Forelimb muscle (tissue), 1 donor: Measurements from ENCODE around the gene TM4SF20. TPM values are rescaled to one million over a fixed set of nuclear protein-coding genes. Genes with fewer than 3 reads are reported as not detected.

Experiments
- DNase-seq: peaks from one replicate; pipeline ENCODE4 v3.0.0-alpha.2; 2013; ENCODE audit warnings: low read depth
- polyA plus RNA-seq: library from polyadenylated mRNA; unstranded; fragments of 120-200 nt; gene quantifications from one replicate; pipeline ENCODE4 v1.2.1, GENCODE V29; 2013; ENCODE audit not compliant: insufficient read length

Gene TM4SF20, protein sequence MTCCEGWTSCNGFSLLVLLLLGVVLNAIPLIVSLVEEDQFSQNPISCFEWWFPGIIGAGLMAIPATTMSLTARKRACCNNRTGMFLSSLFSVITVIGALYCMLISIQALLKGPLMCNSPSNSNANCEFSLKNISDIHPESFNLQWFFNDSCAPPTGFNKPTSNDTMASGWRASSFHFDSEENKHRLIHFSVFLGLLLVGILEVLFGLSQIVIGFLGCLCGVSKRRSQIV
- 0.06 TPM for polyA plus RNA-seq

DNA sequence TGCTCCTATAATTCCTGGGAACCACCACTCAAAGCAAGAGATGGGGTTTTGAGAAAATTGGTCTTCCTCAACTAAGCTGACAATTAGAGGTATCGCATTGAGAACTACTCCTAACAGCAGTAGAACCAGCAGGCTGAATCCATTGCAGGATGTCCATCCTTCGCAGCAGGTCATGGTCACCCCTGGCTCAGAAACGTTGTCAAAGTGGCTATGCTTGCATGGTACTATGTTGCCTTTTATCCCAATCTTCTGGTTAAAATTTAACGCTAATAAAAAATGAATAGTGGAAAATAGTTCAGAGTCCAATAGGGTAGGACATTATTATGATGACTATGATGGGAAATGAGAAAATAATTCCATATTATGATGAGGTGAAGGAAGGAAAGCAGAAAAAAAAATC is at the start of gene TM4SF20:
TM4SF20 (minus strand) TSS at position 212 of the 400 bp plus-strand sequence; CDS start at position 174, 38 bp downstream.
- DNase-seq, result no peak

DNA sequence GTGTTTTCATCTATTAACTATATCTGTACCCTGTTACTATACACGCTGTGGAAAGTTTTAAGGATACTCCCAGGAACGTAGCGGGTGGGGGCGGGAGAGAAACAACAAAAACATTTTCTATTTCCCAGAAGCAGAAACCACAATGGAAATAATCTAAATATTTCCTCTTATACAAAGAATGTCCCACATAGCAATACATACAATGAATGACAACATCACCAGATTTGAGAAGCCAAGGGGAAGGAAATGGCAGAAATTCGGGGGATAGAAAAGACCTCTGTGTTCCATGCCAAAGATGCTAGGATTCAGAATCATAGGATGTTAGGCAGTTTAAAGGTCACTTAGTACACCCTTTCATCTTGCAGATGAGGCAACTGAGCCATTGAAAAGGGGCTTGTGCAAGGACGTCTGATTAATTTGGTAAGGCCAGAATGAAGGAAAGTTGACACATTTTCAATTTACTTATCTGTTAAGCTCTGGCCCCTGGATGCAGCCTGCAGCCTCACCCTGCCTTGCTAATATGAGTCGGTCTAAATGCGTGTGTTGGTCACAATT is 49.7 kb upstream of the TM4SF20 start:
- DNase-seq, result no peak

DNA sequence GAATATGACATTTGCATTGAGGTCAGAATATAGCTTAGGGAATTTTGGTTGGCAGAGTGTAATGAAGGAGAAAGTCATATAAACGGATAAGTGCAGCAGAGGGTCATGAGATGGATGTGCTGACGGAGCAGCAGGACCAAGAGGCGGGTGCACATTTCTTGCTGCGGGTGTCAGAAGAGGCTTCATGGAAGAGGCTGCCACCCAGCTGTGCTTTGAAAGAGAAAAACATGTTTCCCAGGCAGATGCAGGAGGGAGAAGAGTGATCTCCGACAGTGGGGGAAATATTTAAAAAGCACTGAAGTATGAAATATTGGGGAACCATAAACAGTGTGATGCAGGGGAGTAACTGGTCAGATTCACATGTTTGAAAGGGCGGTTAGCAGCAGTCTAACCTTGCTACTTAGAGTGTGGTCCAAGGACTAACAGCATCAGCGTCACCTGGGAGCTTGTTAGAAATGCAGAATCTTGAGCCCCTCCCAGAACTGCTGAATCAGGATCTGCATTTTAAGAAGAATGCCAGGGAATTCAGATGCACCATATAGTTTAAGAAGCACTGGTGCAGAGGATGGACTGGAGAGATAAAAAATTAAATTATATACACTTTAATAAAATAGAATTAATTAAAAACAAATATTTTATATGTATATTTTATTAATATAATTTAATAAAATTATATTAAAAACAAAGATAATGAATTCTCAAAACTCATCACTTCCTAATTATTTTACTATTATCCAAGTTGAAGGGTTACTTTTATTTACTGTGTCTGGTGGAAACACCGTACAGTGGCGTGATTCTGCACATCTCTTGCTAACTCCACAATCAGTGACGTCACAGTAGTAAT is 44.8 kb upstream of the TM4SF20 start:
- DNase-seq, result no peak

DNA sequence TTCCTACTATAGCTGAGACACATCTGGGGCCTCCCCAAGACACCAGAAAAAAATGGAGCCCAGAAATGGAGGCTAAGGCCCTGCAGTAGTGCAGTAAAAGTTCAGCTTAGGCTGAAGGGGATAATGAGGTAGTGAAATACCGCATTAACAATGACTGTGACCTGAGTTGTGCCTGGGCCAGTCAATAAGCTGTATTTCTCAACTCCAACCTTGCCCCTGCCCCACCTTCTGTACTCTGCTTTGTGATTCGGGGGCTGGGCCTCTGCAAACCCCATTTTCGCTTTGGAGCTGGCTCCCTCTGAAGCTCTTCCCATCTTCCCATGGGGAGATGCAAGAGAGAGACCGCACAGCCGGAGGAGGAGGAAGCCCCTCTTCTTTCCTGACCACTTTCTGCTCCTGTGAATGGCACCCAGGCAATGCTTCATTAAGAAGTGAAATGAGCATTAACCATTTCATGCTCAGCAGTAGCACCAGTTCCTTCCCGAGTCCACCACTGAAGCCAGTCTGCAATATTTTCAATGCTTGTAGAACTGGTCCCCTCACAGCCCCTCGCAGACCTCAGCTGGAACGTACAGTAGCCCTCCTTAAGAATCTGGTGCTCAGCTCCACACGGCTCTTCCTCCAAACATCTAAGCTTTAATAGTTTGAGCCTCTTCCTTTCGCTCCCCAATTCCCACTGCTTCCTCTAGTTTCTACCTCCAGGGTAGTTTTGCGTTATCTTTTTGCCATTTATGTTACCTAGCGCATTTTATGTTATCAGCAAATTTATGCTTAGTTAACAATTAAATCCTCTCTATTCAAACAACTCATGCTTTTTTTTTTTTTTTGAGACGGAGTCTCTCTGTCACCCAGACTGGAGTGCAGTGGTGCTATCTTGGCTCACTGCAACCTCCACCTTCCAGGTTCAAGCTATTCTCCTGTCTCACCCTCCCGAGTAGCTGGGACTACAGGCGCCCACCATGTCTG is 41.3 kb upstream of the TM4SF20 start:
- DNase-seq, result no peak

GRCh38 chr2:227416701-227417100 is 37.6 kb upstream of the TM4SF20 start:
- DNase-seq, result no peak

- no peak for DNase-seq
Observed at GRCh38 chr2:227415538-227416424, 36.7 kb upstream of the TM4SF20 start.

GRCh38 chr2:227414846-227415245 is 35.7 kb upstream of the TM4SF20 start:
- no peak for DNase-seq

- no peak for DNase-seq
Observed at GRCh38 chr2:227413371-227413770, 34.3 kb upstream of the TM4SF20 start.

DNA sequence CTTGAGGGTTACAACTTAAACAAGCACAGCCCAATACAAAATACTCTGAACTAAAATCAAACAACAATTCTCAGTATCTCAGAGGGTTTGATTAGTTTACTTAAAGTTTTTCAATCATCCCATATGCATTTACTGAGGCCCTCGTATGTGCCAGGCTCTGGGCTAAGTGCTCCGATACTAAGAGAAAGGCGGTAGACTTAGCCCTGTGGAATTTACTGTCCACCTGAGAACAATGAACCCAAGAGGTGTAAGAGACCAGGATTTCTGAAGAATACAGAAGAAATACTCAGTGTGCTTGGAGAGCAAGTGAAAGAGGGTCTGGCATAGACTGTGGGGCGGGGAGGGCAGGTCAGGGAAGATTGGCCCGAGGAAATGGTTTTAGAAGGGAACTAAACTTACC is 33.8 kb upstream of the TM4SF20 start:
- DNase-seq, result no peak

DNA sequence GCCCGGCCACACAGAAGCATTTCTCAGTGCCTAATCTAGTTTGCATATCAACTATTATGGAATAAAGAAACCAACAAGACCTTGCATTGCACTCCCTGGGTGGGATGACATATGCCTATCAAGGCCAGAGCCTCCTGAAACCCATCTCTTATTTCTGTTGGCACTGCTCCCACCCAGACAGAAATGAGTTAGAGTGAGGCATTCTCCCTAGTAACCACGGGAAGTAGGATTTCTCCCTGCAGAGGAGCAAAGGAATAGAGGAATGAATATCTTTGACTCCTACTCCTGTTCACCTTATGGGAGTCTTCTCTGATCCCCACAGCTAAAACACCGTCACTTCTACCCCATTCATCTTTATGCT is 32.9 kb upstream of the TM4SF20 start:
- DNase-seq, result no peak

DNA sequence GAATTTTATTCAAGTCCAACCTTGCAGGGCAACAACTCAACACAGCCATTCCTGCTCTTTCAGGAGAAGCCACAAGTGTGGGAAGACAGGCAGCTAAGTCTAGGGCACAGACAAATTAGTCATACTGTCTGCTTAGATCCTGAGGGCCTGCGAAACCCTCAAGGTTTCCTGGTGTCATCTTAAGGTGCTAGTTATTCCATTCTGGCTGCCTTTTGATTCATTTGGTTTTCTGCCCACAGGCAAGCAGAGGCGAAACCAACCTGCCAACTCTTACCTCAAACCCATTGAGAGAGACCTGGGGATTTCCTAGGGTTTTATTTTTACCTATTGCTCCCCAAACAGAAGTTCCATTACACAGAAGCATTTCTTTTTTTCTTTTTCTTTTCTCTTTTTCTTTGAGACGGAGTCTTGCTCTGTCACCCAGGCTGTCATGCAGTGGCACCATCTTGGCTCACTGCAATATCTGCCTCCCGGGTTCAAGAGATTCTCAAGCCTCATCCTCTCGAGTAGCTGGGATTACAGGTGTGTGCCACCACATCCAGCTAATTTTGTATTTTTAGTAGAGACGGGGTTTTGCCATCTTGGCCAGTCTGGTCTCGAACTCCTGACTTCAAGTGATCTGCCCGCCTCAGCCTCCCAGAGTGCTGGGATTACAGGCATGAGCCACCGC is 32.3 kb upstream of the TM4SF20 start:
- no peak for DNase-seq

GRCh38 chr2:227410191-227410590 is 31.1 kb upstream of the TM4SF20 start:
- DNase-seq, result no peak

DNA sequence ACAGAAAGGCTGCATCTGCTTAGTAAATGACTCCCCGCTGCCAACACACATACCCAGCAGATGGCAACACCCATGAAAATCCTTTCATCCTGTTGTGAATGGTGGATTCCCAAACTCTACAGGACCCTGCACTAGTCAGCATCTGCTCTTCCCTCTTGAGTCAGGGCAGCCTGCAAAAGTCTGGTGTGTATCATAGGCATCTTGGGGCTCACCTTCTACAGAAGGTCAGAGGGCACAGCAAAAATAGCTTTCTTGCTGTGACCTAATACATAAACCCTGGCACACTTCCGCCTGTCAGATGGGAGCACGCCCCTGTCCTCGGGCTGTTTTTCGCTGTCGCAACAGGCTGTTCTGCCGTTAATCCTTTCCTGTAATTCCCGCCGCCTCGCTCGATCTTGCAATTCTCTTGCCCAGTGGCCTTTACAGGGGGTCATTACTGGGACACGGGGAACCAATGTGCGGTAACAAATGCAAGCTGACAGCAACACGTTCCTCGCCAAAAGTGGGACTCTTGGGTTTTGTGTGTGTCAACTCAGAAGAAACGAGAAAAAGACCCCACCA is 28.6 kb upstream of the TM4SF20 start:
- DNase-seq, result no peak

- DNase-seq, result peak; percentile 66
Observed at GRCh38 chr2:227406177-227407031, 27.3 kb upstream of the TM4SF20 start.

DNA sequence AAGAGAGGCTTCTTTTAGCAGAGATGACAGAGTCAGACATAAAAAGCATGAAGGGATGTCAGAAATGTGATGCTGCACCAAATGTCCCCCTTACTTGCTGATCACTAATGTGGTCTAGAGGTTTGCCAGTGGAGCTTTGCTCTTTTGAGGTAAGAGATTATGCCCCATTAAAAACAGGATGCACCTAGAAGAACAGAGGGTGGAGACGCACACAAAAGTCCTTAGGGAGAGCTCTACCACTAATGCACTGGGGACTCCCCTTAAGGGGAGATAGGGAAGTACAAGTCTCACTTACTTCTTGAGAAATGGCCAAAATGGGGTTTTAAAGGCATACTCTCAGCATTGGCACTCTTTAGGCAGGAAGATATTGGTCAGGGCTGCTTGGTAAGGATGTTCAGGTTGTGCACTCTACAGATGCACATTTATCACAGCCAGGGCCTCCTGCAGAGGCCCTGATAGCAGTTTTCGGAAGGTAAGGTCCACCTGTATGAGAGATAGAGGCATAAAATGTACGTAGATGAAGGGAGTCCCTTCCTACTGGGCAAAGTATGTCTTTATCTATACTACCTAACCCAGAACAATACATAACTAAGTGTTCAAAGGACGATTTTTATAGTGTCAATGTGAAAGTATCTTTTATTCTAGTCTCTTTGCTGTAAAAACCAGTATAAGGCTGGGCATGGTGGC is 25.6 kb upstream of the TM4SF20 start:
- DNase-seq, result no peak

DNA sequence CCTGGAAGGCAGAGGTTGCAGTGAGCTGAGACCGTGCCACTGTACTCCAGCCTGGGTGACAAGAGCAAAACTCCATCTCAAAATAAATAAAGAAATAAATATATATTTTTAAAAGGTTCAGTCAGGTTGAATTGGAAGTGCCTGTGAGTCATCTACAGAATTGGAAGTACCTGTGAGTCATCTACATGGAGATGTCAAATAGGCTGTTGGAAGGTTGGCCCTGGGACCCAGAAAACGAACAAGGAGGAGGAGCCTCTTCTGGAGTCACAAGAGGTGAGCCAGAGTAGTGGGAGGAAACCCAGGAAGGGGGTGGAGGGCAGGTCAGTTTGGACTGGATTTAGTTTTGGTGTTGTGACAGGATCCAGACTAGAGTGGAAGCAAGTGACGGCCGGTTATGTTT is 23.9 kb upstream of the TM4SF20 start:
- DNase-seq, result no peak

DNA sequence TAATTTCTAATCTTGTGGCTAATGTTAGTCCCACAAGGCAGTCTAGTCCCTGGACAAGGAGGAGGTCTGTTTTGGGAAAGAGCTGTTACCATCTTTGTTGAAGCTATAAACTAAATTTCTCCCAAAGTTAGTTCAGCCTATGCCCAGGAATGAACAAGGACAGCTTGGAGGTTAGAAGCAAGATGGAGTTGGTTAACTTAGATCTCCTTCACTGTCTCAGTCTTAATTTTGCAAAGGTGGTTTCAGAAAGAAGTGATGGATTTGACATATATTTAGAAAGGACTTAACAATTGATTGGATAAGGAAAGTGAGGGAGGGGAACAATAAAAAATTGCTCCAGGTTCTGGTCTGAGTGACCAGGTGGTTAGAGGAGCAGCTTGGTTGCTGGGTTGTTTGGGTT is 23.2 kb upstream of the TM4SF20 start:
- DNase-seq, result no peak

DNA sequence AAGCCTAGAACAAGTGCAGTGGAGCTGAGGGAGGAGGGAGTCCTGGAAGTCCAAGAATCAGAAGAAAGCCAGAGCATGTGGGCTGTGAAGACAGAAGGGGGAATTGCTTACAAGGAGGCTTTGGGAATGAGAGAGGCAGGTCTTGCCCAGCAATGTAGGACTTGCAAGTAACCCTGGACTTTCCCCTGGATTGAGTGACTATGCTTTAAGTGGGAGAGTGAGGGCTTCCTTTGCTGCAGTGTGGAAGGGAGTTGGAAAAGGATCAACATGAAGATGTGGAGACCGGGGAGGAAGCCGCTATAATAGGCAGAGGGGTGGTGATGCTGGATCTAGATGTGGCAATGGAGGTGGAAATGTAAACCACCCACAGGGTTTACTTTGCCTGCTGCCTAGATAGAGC is 22.4 kb upstream of the TM4SF20 start:
- no peak for DNase-seq
